Thyroid gland (tissue), 4 donors: Measurements from ENCODE around the gene AR.

Source experiments
- POLR2A ChIP-seq, 2 donors: fragments of 450-650 bp; IDR thresholded peaks; one replicate each; pipeline ENCODE4 v1.6.1; 2017; ENCODE audit warnings: antibody characterized with exemption in 2 of 2, mild to moderate bottlenecking in 2 of 2, moderate library complexity in 1 of 2
- TF ChIP-seq, protein P1 (sequence below), 6 experiments: fragments of 200-600 bp in 3 of 6; fragments of 450-650 bp in 3 of 6; sonication (generic) in 3 of 6; IDR thresholded peaks; one replicate each; pipeline ENCODE4 v1.5.1; 2016 to 2019; ENCODE audit warnings: antibody characterized with exemption in 6 of 6, mild to moderate bottlenecking in 2 of 6, inconsistent platforms in 1 of 6, moderate library complexity in 1 of 6

DNA sequence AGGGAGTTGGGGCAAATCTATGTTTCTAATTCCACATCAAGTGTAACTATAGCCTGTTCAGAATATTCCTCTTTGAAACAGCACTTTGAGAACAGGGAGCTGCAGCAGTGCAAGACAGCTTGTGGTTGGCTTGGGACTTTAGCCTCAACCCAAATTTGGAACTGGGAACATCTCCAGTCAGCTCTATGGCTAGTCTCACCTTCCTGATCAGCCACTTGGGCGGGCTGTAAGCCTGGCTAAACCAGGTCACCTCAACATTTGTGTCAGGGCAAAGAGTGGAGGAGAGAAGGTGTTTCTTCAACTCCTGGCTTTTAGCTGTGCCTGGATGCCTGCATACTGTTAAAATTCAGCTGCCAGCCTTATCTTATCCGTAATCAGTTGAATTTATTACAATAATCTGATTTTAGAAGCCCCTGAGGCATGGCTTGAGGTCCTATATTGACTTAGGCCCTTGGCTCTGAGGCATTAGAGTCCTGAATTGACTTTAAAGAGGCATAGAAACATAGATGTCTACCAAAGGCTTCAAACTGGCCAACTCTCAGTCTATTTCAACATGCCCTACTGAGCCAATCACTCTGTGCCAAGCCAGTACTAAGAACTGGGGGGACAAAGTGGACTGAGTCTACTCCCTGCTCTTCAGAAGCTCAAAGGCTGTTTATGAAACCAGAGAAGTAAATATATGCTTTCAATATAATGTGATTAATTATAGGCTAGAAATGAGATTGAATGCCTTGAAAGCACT is 18.7 kb upstream of the AR start:
- TF ChIP-seq, protein P1, sequence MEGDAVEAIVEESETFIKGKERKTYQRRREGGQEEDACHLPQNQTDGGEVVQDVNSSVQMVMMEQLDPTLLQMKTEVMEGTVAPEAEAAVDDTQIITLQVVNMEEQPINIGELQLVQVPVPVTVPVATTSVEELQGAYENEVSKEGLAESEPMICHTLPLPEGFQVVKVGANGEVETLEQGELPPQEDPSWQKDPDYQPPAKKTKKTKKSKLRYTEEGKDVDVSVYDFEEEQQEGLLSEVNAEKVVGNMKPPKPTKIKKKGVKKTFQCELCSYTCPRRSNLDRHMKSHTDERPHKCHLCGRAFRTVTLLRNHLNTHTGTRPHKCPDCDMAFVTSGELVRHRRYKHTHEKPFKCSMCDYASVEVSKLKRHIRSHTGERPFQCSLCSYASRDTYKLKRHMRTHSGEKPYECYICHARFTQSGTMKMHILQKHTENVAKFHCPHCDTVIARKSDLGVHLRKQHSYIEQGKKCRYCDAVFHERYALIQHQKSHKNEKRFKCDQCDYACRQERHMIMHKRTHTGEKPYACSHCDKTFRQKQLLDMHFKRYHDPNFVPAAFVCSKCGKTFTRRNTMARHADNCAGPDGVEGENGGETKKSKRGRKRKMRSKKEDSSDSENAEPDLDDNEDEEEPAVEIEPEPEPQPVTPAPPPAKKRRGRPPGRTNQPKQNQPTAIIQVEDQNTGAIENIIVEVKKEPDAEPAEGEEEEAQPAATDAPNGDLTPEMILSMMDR (IDR thresholded peaks at IDR 0.05) = no peak
- TF ChIP-seq POLR2A (IDR thresholded peaks at IDR 0.05) = no peak
